Ovary (tissue), 9 donors: Measurements from ENCODE around the gene AIG1. TPM values are rescaled to one million over a fixed set of nuclear protein-coding genes. Genes with fewer than 3 reads are reported as not detected.

ENCODE experiments used
- DNase-seq, 5 donors: peaks; one replicate each; pipeline ENCODE4 v3.0.0-alpha.2; 2019 to 2020
- H3K27ac ChIP-seq, 2 donors: fragments of 200-600 bp; one replicate each; pipeline versions ENCODE4 v1.5.1 to v1.8.0; 2019 to 2022
- H3K27me3 ChIP-seq: fragments of 200-600 bp; one replicate; pipeline ENCODE4 v1.8.0; 2022
- H3K36me3 ChIP-seq: fragments of 200-600 bp; sonication (generic); one replicate; pipeline ENCODE4 v1.5.1; 2019
- H3K4me1 ChIP-seq: one replicate; pipeline ENCODE4 v1.8.1; 2013; ENCODE audit warnings: mild to moderate bottlenecking, moderate library complexity; ENCODE audit not compliant: insufficient read depth
- H3K4me3 ChIP-seq: fragments of 200-600 bp; sonication (generic); one replicate; pipeline ENCODE4 v1.5.1; 2017
- H3K9me3 ChIP-seq, 2 donors: fragments of 200-600 bp in 1 of 2; sonication (generic) in 1 of 2; one replicate each; pipeline versions ENCODE4 v1.5.1 to v1.8.1; 2013 to 2019; ENCODE audit warnings: mild to moderate bottlenecking in 1 of 2, moderate library complexity in 1 of 2
- EP300 ChIP-seq: sonication (generic); formaldehyde crosslinking; IDR thresholded peaks from one replicate; pipeline ENCODE4 v1.6.1; 2017; ENCODE audit warnings: antibody characterized with exemption
- POLR2A ChIP-seq: fragments of 450-650 bp; IDR thresholded peaks from one replicate; pipeline ENCODE4 v1.6.1; 2017; ENCODE audit warnings: antibody characterized with exemption, mild to moderate bottlenecking, moderate library complexity
- WGBS, 3 donors: extraction: QIAGEN DNeasy Blood & Tissue Kit in 1 of 3; methylation state at CpG; one replicate each; pipeline versions ENCODE4 v1.1.5 to v1.1.7; 2013 to 2017; 5-methylcytosine and 5-hydroxymethylcytosine counted together
- intact Hi-C, 4 donors: fragments of 100-400 bp; cut with DNase I; formaldehyde crosslinking; loops; one replicate each; pipeline versions ENCODE4 v1.11.0 to v1.15.1; 2022 to 2023
- polyA plus RNA-seq, 2 donors: library from polyadenylated mRNA; stranded (reverse); fragments of 200-250 nt in 1 of 2; fragments of 350-450 nt in 1 of 2; fragmentation: Illumina TruSeq in 1 of 2; extraction: RNeasy Lipid Tissue Mini Kit (QIAGEN cat#74804) in 1 of 2; gene quantifications; one replicate each; pipeline ENCODE4 v1.2.3, GENCODE V29; 2013 to 2014
- total RNA-seq, 7 donors: library from RNA; depleted of rRNA in 2 of 7; stranded (reverse); fragments of >200 nt in 2 of 7; fragmentation: NEBNext Ultra II Directional in 3 of 7; extraction: Animal tissue kit (Norgen Biotek cat#: 25700) in 3 of 7; gene quantifications; one replicate each; pipeline versions ENCODE4 v1.1.0 to v1.2.4, GENCODE V29; 2016 to 2023
- TF ChIP-seq, protein P1 (sequence below), 3 donors: fragments of 450-650 bp in 2 of 3; fragments of 200-600 bp in 1 of 3; IDR thresholded peaks; one replicate each; pipeline versions ENCODE4 v1.5.1 to v1.8.0; 2016 to 2022; ENCODE audit warnings: antibody characterized with exemption in 3 of 3, mild to moderate bottlenecking in 1 of 3
- donor health status: DM: no; HTN: no; CAD: no; lungs with moderate emphysema.
- donor health status: DM: no; HTN: no; CAD: no.
- donor health status: Bipolar disorder and iron deficiency.
- donor health status: DM: yes; HTN: yes; CAD: no.
- donor health status: DM: no; HTN: no; CAD: no.
- donor health status: DM: yes; HTN: yes; CAD: no.

The AIG1 gene
- total and polyA plus RNA-seq, 9 donors: 27.8 to 91.0 (median 37.3) TPM

DNA sequence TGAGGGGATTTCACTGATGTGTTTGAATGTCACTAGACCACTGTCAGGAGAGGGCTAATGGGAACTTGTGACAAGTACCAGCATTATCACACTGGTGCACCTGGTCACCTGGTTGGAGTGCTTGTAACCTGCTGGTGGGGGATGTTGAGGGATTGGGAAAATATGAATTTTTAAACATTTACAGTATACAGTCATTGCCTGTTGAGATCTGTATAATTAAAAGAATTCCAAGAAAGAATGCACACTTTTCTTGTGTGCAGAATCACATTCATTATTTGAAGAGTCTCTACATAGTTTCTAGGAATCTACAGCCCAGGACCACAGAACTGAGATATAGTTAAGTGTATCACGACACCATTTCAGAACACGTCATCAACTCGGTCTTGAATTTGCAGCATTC lies 118.4 kb downstream of the AIG1 start:
- H3K27ac ChIP-seq: no peak overlapping the region
- 93 to 96% (median 95%) methylated on average over 3 of the region's 3 CpGs for WGBS, 3 donors
- no peaks in the 10 kb centered on the region for H3K27me3 ChIP-seq
- H3K9me3 ChIP-seq: no peaks in the 10 kb centered on the region
- H3K4me3 ChIP-seq: no peak overlapping the region
- no peak for DNase-seq
- TF ChIP-seq, protein P1, sequence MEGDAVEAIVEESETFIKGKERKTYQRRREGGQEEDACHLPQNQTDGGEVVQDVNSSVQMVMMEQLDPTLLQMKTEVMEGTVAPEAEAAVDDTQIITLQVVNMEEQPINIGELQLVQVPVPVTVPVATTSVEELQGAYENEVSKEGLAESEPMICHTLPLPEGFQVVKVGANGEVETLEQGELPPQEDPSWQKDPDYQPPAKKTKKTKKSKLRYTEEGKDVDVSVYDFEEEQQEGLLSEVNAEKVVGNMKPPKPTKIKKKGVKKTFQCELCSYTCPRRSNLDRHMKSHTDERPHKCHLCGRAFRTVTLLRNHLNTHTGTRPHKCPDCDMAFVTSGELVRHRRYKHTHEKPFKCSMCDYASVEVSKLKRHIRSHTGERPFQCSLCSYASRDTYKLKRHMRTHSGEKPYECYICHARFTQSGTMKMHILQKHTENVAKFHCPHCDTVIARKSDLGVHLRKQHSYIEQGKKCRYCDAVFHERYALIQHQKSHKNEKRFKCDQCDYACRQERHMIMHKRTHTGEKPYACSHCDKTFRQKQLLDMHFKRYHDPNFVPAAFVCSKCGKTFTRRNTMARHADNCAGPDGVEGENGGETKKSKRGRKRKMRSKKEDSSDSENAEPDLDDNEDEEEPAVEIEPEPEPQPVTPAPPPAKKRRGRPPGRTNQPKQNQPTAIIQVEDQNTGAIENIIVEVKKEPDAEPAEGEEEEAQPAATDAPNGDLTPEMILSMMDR (IDR thresholded peaks at IDR 0.05): no peak
- TF ChIP-seq EP300: no peak
- no peak for TF ChIP-seq POLR2A
- H3K4me1 ChIP-seq: no peaks in the 10 kb centered on the region
- intact Hi-C loops: no loop called here
- H3K36me3 ChIP-seq: no peaks in the 10 kb centered on the region

DNA sequence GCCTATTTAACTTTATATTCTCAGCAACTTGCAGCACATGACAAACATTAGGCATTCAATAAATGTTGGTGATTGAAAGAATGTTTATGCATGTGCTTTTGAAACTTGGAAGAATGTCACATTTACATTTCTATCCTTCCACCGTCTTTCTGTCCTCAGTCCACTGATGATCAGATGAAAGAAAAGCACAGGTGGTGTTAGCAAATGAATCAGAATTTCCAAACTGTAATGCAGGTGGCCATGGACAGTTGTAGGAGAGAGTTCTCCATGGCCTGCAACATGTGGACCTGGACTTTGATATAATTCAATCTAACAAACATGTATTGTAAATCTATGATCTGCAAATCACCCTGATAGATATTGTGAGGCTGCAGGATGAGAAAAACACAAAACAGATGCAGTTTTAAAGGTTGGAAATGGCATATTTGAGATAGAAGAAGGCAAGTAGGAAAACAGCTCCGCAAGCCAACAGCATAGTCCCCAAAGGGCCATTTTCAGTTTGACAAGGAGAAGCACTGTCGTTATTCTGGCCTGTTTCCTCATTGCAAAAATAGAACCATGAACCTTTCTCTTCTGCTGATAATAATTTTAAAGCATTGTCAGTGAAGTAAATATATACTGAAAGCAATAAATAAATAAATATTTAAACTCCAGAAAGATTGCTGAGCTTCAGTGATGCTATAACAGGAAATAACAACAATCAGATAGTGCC lies 119.4 kb downstream of the AIG1 start:
- DNase-seq: no peak
- Histone ChIP-seq H3K36me3 (no peaks in the 10 kb centered on the region), H3K4me3 (no peak overlapping the region), H3K4me1 (no peaks in the 10 kb centered on the region), H3K27me3 (no peaks in the 10 kb centered on the region), H3K27ac (no peak overlapping the region), H3K9me3 (no peaks in the 10 kb centered on the region)
- TF ChIP-seq, protein P1 (IDR thresholded peaks at IDR 0.05): no peak
- TF ChIP-seq POLR2A (no peak), EP300 (no peak)
- WGBS, 3 donors: 73 to 81% (median 79%) methylated on average over 3 of the region's 3 CpGs
- intact Hi-C loops: no loop called here

DNA sequence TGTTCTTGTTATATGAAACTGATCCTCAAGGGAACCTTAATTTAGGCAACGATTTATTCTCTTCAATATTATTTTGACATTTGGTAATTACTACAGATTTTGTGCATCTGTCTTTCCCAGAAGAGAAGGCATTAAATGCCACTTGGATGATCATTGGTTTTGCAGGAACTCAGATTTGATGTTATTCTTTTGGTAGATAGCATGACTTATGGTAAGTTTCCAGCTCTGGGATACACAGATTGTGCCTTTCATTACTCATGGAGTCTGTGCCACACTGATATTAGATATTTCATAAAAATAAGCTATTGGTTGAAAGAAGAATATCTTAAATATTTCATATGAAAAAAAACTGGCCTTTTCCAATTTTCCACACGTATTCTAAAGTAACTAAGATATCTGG lies 120.1 kb downstream of the AIG1 start:
- 58 to 65% (median 63%) methylated on average over 2 of the region's 2 CpGs for WGBS, 3 donors
- H3K9me3 ChIP-seq: no peaks in the 10 kb centered on the region
- TF ChIP-seq EP300 (no peak), POLR2A (no peak)
- TF ChIP-seq, protein P1 (IDR thresholded peaks at IDR 0.05): no peak
- no peaks in the 10 kb centered on the region for H3K36me3 ChIP-seq
- no peak overlapping the region for H3K4me3 ChIP-seq
- intact Hi-C loops: no loop called here
- H3K27me3 ChIP-seq: no peaks in the 10 kb centered on the region
- no peak for DNase-seq
- H3K4me1 ChIP-seq: no peaks in the 10 kb centered on the region
- no peak overlapping the region for H3K27ac ChIP-seq

DNA sequence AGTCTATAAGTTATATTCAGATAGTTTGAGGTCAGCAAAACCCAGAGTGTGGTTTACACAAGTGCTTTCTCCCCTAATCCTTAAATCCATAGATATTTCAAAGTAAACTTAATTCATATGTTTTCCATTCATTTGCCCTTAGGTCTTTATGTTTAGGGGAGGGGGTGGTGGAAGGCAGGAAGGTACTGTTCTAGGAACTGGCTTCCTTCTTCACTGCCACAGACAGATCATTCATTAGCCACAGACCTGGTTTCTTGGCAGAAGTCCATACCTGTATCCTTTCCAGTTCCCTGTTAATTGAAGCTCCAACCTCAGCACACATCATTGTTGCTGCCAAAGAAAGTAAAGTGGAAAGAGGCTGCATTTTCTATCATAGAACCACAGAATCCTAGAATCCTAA lies 123.0 kb downstream of the AIG1 start:
- no peak overlapping the region for H3K4me3 ChIP-seq
- no peaks in the 10 kb centered on the region for H3K27me3 ChIP-seq
- intact Hi-C loops: no loop called here
- no peaks in the 10 kb centered on the region for H3K9me3 ChIP-seq
- DNase-seq: no peak
- H3K36me3 ChIP-seq: no peaks in the 10 kb centered on the region
- no peak overlapping the region for H3K27ac ChIP-seq
- H3K4me1 ChIP-seq: peaks cover 3% of the 10 kb centered on the region
- TF ChIP-seq, protein P1 (IDR thresholded peaks at IDR 0.05): no peak
- TF ChIP-seq EP300 (no peak), POLR2A (no peak)
